Measurements from ENCODE around the gene DUSP10. TPM values are rescaled to one million over a fixed set of nuclear protein-coding genes. Genes with fewer than 3 reads are reported as not detected.

DUSP10 gene
- total RNA-seq, 1 experiment from 2014 or later, result 15.9 TPM

DNA sequence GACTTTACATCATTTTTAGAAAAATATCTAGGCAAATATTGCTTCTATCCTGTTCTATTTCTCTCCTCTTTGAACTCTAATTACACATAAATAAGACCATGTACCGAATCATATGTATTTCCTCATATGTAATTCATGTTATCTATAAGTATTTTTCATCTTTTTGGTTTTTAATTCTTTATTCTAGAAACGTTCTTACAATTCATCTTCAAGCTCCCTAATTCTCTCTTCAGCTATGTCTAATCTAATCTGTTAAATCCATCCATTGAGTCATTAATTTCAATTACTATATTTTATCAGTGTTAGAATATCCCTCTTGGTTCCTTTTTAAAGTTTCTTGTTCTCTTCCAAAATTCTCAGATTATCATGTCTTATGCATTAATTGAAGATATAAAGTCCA lies 61.8 kb downstream of the DUSP10 start:
- Mint-ChIP-seq H3K9me3 (ENCODE audit: unreplicated experiment) (peaks cover 9% of the 10 kb centered on the region), H3K4me1 (ENCODE audit: insufficient read depth, unreplicated experiment) (no peaks in the 10 kb centered on the region), H3K4me3 (ENCODE audit: unreplicated experiment) (no peak overlapping the region), H3K27ac (ENCODE audit: low read depth, unreplicated experiment) (no peak overlapping the region), H3K36me3 (ENCODE audit: insufficient read depth, unreplicated experiment) (peaks cover 6% of the 10 kb centered on the region), H3K27me3 (ENCODE audit: insufficient read depth, unreplicated experiment) (no peaks in the 10 kb centered on the region)
- TF ChIP-seq, protein P1, sequence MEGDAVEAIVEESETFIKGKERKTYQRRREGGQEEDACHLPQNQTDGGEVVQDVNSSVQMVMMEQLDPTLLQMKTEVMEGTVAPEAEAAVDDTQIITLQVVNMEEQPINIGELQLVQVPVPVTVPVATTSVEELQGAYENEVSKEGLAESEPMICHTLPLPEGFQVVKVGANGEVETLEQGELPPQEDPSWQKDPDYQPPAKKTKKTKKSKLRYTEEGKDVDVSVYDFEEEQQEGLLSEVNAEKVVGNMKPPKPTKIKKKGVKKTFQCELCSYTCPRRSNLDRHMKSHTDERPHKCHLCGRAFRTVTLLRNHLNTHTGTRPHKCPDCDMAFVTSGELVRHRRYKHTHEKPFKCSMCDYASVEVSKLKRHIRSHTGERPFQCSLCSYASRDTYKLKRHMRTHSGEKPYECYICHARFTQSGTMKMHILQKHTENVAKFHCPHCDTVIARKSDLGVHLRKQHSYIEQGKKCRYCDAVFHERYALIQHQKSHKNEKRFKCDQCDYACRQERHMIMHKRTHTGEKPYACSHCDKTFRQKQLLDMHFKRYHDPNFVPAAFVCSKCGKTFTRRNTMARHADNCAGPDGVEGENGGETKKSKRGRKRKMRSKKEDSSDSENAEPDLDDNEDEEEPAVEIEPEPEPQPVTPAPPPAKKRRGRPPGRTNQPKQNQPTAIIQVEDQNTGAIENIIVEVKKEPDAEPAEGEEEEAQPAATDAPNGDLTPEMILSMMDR (IDR thresholded peaks at IDR 0.05; ENCODE audit: unreplicated experiment), result no peak
- intact Hi-C loops (cut with micrococcal nuclease), result no loop called here
- DNase-seq (ENCODE audit: unreplicated experiment), result no peak
- ChIA-PET POLR2A (interaction anchor here (1.2 kb wide), 1 partner anchor 44 kb away, joined by 4 read pairs; no protein-coding TSS in a partner anchor), CTCF (interaction anchor here (0.6 to 1.1 kb wide), 2 partner anchors 18 to 771 kb away, joined by 3 to 4 read pairs; no protein-coding TSS in a partner anchor)
- BruUV-seq (replicated peaks), result no TSS peak

GRCh38 chr1:221678014-221678413 lies 63.9 kb downstream of the DUSP10 start:
- peaks cover 6% of the 10 kb centered on the region for H3K36me3 Mint-ChIP-seq (ENCODE audit: insufficient read depth, unreplicated experiment)
- no peaks in the 10 kb centered on the region for H3K27me3 Mint-ChIP-seq (ENCODE audit: insufficient read depth, unreplicated experiment)
- H3K4me1 Mint-ChIP-seq (ENCODE audit: insufficient read depth, unreplicated experiment), result no peaks in the 10 kb centered on the region
- DNase-seq (ENCODE audit: unreplicated experiment), result no peak
- intact Hi-C loops (cut with micrococcal nuclease), result no loop called here
- ChIA-PET POLR2A (no interaction called here), CTCF (interaction anchor here (0.5 to 0.9 kb wide), 3 partner anchors 63 to 362 kb away, joined by 3 to 7 read pairs (median 5); partner anchors contain the start of gene DUSP10)
- no TSS peak for BruUV-seq (replicated peaks)
- H3K27ac Mint-ChIP-seq (ENCODE audit: low read depth, unreplicated experiment), result no peak overlapping the region
- peaks cover 9% of the 10 kb centered on the region for H3K9me3 Mint-ChIP-seq (ENCODE audit: unreplicated experiment)
- no peak overlapping the region for H3K4me3 Mint-ChIP-seq (ENCODE audit: unreplicated experiment)
- TF ChIP-seq, protein P1 (IDR thresholded peaks at IDR 0.05; ENCODE audit: unreplicated experiment), result no peak

GRCh38 chr1:221675880-221676800 lies 65.7 kb downstream of the DUSP10 start:
- DNase-seq (ENCODE audit: unreplicated experiment), result no peak
- H3K4me3 Mint-ChIP-seq (ENCODE audit: unreplicated experiment), result no peak overlapping the region
- H3K36me3 Mint-ChIP-seq (ENCODE audit: insufficient read depth, unreplicated experiment), result peaks cover 2% of the 10 kb centered on the region
- BruUV-seq (replicated peaks), result no TSS peak
- H3K27ac Mint-ChIP-seq (ENCODE audit: low read depth, unreplicated experiment), result no peak overlapping the region
- H3K9me3 Mint-ChIP-seq (ENCODE audit: unreplicated experiment), result peaks cover 9% of the 10 kb centered on the region
- no peaks in the 10 kb centered on the region for H3K27me3 Mint-ChIP-seq (ENCODE audit: insufficient read depth, unreplicated experiment)
- intact Hi-C loops (cut with micrococcal nuclease), result no loop called here
- ChIA-PET POLR2A (interaction anchor here (0.6 to 0.9 kb wide), 3 partner anchors 14 to 106 kb away, joined by 3 to 4 read pairs (median 3); no protein-coding TSS in a partner anchor), CTCF (interaction anchor here (0.7 to 0.9 kb wide), 2 partner anchors 19 to 25 kb away, joined by 3 to 4 read pairs; no protein-coding TSS in a partner anchor)
- H3K4me1 Mint-ChIP-seq (ENCODE audit: insufficient read depth, unreplicated experiment), result peaks cover 11% of the 10 kb centered on the region
- TF ChIP-seq, protein P1 (IDR thresholded peaks at IDR 0.05; ENCODE audit: unreplicated experiment), result no peak

DNA sequence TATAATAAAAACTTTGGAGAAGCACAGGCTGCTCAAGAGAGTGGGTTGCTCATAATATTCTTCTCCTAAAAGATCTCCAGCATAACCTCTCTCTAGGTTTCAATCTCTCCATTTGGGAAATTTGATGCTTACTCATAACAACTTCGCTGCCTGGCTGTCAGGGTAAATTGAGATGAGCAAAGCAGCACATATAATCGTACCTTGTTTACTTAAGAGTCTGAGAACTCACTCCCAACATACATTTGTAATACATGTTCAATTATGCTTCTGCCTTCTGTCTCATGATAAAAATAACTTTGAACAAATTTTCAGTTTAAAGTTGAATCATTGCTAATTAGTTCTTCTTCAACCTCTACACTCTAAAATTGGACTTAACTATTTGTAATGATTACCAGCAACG lies 68.9 kb downstream of the DUSP10 start:
- Mint-ChIP-seq H3K4me1 (ENCODE audit: insufficient read depth, unreplicated experiment) (peaks cover 31% of the 10 kb centered on the region), H3K9me3 (ENCODE audit: unreplicated experiment) (no peaks in the 10 kb centered on the region), H3K4me3 (ENCODE audit: unreplicated experiment) (no peak overlapping the region), H3K27ac (ENCODE audit: low read depth, unreplicated experiment) (no peak overlapping the region), H3K36me3 (ENCODE audit: insufficient read depth, unreplicated experiment) (no peaks in the 10 kb centered on the region), H3K27me3 (ENCODE audit: insufficient read depth, unreplicated experiment) (no peaks in the 10 kb centered on the region)
- TF ChIP-seq, protein P1 (IDR thresholded peaks at IDR 0.05; ENCODE audit: unreplicated experiment), result no peak
- ChIA-PET POLR2A (interaction anchor here (0.9 to 1.6 kb wide), 2 partner anchors 9 to 17 kb away, joined by 3 to 4 read pairs; no protein-coding TSS in a partner anchor), CTCF (interaction anchor here (1.2 kb wide), 1 partner anchor 17 kb away, joined by 4 read pairs; no protein-coding TSS in a partner anchor)
- no TSS peak for BruUV-seq (replicated peaks)
- no peak for DNase-seq (ENCODE audit: unreplicated experiment)
- intact Hi-C loops (cut with micrococcal nuclease), result no loop called here
